HG03460 (cell line): ENCODE data around the gene PRSS33.
A peak's percentile ranks its signal among the peaks of the same experiment; 100 is the strongest.

Experiments used
- ATAC-seq: cut with Tn5 transposase; IDR thresholded peaks from one replicate; pipeline ENCODE4 v1.9.1; 2021; ENCODE audit not compliant: unreplicated experiment

PRSS33 gene

DNA sequence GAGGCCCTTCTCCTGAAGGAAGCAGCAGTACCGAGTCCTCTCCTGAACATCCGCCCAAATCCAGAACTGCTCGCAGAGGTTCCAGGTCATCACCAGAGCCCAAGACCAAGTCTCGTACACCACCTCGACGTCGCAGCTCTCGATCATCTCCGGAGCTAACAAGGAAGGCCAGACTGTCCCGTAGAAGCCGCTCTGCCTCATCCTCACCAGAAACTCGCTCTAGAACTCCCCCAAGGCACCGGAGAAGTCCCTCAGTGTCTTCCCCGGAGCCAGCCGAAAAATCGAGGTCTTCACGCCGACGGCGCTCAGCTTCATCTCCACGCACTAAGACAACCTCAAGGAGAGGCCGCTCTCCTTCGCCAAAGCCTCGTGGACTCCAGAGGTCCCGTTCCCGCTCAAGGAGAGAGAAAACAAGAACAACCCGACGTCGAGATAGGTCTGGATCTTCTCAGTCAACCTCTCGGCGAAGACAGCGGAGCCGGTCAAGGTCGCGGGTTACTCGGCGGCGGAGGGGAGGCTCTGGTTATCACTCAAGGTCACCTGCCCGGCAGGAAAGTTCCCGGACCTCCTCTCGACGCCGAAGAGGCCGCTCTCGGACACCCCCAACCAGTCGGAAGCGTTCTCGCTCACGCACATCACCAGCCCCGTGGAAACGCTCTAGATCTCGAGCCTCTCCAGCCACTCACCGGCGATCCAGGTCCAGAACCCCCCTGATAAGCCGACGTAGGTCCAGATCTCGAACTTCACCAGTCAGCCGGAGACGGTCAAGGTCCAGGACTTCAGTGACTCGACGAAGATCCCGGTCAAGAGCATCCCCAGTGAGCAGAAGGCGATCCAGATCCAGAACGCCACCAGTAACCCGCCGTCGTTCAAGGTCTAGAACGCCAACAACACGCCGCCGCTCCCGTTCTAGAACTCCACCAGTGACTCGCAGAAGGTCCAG lies 21.6 kb downstream of the PRSS33 start:
- ATAC-seq = no peak

DNA sequence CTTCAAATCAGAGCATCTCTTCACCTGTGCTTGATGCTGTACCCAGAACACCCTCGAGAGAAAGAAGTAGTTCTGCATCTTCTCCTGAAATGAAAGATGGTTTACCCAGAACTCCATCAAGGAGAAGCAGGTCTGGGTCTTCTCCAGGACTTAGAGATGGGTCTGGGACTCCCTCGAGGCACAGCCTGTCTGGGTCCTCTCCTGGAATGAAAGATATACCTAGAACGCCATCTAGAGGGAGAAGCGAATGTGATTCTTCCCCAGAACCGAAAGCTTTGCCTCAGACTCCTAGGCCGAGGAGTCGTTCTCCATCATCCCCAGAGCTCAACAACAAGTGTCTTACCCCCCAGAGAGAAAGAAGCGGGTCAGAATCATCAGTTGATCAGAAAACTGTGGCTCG lies 22.6 kb downstream of the PRSS33 start:
- no peak for ATAC-seq

- ATAC-seq = no peak
Observed at GRCh38 chr16:2763173-2763572, 24.2 kb downstream of the PRSS33 start.

GRCh38 chr16:2762711-2763110 lies 24.6 kb downstream of the PRSS33 start:
- ATAC-seq = no peak

DNA sequence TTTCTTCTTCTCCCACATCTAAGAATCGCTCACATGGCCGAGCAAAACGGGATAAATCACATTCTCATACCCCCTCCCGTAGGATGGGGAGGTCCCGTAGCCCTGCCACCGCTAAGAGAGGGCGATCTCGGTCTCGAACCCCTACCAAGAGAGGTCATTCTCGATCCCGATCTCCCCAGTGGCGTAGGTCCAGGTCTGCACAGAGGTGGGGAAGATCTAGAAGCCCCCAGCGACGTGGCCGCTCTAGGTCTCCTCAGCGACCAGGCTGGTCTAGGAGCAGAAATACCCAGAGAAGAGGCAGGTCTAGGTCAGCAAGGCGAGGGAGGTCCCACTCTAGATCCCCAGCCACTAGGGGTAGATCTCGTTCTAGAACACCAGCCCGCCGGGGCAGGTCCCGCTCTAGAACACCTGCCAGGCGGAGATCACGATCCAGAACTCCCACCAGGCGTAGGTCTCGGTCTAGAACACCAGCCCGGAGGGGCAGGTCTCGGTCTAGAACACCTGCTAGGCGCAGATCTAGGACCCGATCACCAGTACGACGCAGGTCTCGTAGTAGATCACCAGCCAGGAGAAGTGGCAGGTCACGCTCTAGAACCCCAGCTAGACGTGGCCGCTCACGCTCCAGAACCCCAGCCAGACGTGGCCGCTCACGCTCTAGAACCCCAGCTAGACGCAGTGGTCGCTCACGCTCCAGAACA lies 25.3 kb downstream of the PRSS33 start:
- no peak for ATAC-seq

GRCh38 chr16:2761472-2761871 lies 25.9 kb downstream of the PRSS33 start:
- ATAC-seq = no peak

GRCh38 chr16:2757344-2757743 lies 30.0 kb downstream of the PRSS33 start:
- no peak for ATAC-seq

GRCh38 chr16:2756288-2757015 lies 30.9 kb downstream of the PRSS33 start:
- ATAC-seq = no peak

DNA sequence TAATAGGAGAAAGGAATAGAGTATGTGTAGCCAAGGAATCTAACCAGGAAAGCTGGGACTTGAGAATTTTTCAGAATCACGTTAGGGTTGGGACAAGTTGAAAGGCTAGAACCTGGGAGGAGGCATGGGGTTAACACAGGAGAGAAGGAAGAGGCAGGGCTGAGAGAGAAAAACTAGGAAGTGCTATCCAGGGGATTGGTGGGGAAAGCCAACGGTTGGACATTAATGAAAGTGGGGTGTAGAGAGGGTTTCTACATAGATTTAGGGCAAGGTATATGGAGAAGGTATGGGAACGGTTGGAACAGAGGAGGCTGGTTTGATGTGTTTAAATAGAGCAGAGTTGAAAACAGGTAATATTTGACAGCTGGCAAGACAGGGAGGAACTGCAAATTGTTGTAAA lies 32.2 kb downstream of the PRSS33 start:
- ATAC-seq = no peak

DNA sequence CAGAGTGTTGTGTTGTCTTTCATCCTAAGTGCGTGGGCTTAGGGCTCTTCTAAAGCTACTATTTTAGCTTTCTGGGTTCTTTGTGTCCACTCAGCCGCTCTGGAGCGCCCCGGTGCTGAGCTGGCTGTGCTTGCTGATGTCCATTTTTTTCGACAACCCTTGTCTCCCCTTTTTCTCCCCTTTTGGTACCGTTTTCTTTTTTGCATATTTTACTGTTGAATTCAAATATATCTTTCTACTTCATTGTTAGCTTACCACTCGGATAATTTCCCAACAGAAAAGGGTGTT lies 33.7 kb downstream of the PRSS33 start:
- no peak for ATAC-seq

GRCh38 chr16:2752850-2753732 lies 34.3 kb downstream of the PRSS33 start:
- ATAC-seq = peak; percentile 29

- peak; percentile 73 for ATAC-seq
Observed at GRCh38 chr16:2752035-2752849, 35.1 kb downstream of the PRSS33 start, which contains the start of gene SRRM2. SRRM2 (plus strand) TSS chr16:2752638; CDS start chr16:2756365, 3,727 bp downstream.

DNA sequence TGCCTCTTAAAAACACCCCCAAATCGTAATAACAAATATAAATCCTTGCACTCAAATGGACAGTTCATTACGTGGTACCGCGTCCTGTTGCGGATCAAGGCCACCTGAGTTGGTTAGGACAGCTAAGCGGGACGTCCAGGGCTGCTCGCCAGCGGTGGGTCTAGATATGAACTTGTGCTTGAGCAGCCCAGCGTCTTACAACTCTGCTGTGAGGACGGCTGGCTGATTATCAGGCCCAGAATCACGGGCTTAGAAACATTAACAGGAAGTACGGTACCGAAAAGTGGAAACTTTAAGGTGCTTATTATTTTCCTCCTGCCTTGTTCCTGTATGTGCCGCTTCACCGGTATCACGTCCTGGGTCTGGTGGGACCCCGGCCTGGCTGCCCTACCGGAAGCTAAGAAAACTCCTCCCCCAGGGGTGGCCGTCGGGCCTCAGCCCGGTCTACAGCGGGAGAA lies 35.8 kb downstream of the PRSS33 start:
- no peak for ATAC-seq

GRCh38 chr16:2749936-2750335 lies 37.4 kb downstream of the PRSS33 start:
- no peak for ATAC-seq

DNA sequence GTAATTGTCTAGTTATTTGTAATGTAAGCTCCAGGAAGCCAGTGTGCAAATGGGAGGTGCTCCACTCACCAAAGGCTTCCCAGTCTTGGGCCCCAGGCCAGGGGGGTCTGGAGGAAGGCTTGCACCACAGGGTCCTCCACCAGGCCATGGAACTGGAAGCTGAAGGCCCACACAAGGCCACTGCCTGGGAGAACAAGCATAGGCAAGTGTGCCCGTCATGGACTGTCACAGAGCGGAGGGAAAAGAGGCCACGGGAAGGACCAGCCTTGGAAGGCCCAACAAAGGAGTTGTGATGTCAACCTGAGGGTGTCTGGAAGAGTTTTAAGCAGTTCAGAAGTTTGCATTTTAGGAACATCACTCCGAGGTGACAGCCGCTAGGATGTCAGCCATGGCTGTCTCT lies 37.9 kb downstream of the PRSS33 start:
- ATAC-seq = no peak

DNA sequence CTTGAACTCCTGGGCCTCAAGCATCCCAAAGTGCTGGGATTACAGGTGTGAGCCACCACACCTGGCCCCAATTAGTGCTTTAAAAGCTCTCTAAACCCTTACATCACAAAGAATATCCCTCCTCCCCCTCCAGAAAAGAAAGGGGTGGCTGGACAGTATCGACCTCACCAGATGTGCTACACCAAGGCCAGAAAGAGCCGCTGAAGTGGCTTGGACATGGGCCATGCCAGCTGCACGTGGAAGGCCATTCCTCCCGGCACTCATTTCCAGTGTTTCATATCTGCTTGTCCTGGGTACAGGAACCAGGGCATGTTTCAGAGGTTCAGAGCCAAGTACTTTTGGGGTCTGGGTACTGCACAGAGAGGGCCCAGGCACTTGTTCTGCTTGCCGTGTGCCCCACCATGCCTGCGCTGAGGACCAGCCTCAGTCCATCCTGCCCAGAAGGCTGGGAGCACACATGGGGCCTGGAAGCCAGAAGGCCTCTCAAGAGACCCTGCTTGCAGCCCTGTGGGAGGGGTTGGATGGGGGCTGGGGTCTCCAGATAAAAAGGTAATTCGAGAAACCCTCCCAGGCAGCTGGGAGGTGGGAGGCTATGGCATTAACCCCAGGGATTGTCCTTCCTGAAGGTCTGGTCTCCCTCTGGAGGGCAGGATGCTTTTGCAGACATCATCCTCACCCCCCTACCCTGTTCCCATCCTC lies 38.5 kb downstream of the PRSS33 start:
- ATAC-seq = no peak

GRCh38 chr16:2745961-2746360 lies 41.4 kb downstream of the PRSS33 start:
- no peak for ATAC-seq

DNA sequence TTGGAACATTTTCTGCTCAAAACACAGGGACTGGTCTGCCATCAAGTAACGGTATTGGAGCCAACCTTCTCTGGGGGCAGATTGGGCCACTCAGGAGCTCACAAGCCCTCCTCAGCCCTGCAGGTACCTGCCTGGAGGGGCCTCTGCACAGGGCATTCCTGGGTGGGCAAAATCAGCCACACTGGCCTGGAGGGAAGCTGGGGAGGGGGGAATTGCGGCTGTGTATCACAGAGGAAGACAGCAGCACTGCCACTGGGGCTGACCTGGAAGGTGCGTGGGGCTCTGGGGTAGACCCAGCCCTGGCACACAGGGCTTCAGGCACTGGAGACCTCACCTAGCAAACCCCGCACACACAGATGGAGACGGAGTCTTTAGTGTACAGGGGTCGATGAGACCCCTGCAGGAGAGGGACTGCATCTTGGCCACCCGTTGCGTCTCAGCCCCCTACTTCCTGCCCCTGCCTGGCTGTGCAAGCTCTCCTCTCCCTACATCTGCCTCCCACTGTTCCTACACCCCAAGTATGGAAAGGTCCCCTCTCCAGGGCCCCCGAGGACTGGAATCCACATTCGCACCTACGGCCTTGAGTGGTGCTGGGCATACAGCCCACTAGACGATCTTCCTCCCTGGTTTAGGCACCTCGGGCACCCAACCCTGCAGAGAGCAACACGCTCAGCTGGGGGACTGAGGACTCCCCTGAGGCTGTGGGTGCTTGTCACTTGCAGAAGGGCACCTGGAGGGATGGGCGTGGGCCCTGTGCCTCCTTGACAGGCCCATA lies 42.1 kb downstream of the PRSS33 start:
- ATAC-seq = no peak
